OCI-LY7 (cell line): Measurements from ENCODE around the gene KCNJ9. TPM values are rescaled to one million over a fixed set of nuclear protein-coding genes. Genes with fewer than 3 reads are reported as not detected.
"Not testable (repeated sequence)": the region's sequence is repeated elsewhere in the genome, so short reads cannot be mapped to it uniquely, and the experiment has no call there.

Experiments
- BruUV-seq: library from RNA; stranded (reverse); fragments of 400-500 nt; replicated peaks from 2 replicates; lab custom pipeline; 2021; lab: Mats Ljungman, UMichigan
- CTCF ChIA-PET: fragments of 300-600 bp; sonication (Branson Sonifier 250); formaldehyde crosslinking; loops from one replicate; lab custom pipeline; 2022; ENCODE audit warnings: antibody characterized with exemption; ENCODE audit not compliant: unreplicated experiment; lab: Charles Lee
- POLR2A ChIA-PET: fragments of 300-600 bp; sonication (Branson Sonifier 250); formaldehyde crosslinking; loops from one replicate; lab custom pipeline; 2022; ENCODE audit warnings: antibody characterized with exemption; lab: Charles Lee
- DNase-seq: peaks from one replicate; pipeline ENCODE4 v3.0.0-alpha.2; 2015; ENCODE audit warnings: low spot score
- H2AFZ ChIP-seq: fragments of 200-600 bp; sonication (generic), shearing (Covaris generic); 2 replicates; pipeline ENCODE4 v1.6.1; 2014; ENCODE audit warnings: mild to moderate bottlenecking, antibody characterized with exemption, low read length, moderate library complexity
- H3K27ac ChIP-seq: fragments of 200-600 bp; sonication (generic); 2 replicates; pipeline ENCODE4 v1.5.1; 2014; ENCODE audit warnings: mixed run types, low read depth, mild to moderate bottlenecking, moderate library complexity, low read length, inconsistent platforms; ENCODE audit not compliant: poor library complexity, severe bottlenecking
- H3K36me3 ChIP-seq: fragments of 200-600 bp; sonication (generic); 2 replicates; pipeline ENCODE4 v1.6.1; 2014; ENCODE audit warnings: mild to moderate bottlenecking, antibody characterized with exemption, low read length, moderate library complexity, mixed read lengths; ENCODE audit not compliant: insufficient read depth
- H3K4me1 ChIP-seq: fragments of 200-600 bp; sonication (generic); 2 replicates; pipeline ENCODE4 v1.5.1; 2014; ENCODE audit warnings: mild to moderate bottlenecking, low read length; ENCODE audit not compliant: insufficient read depth, poor library complexity, severe bottlenecking
- H3K4me2 ChIP-seq: fragments of 200-600 bp; sonication (generic); 2 replicates; pipeline ENCODE4 v1.6.1; 2014; ENCODE audit warnings: mild to moderate bottlenecking, low read length
- H3K4me3 ChIP-seq: fragments of 200-600 bp; sonication (generic); 2 replicates; pipeline ENCODE4 v1.5.1; 2014; ENCODE audit warnings: mild to moderate bottlenecking, low read depth, low read length; ENCODE audit not compliant: poor library complexity, severe bottlenecking
- H3K79me2 ChIP-seq: fragments of 200-600 bp; sonication (generic); 2 replicates; pipeline ENCODE4 v1.6.1; 2016; ENCODE audit warnings: low read depth, mild to moderate bottlenecking, low read length, moderate library complexity, mixed read lengths; ENCODE audit not compliant: insufficient read depth
- H3K9me2 ChIP-seq: fragments of 200-600 bp; sonication (generic); 2 replicates; pipeline ENCODE4 v1.6.1; 2016; ENCODE audit warnings: mild to moderate bottlenecking, low read length, mixed read lengths; ENCODE audit not compliant: insufficient read depth
- H3K9me3 ChIP-seq: fragments of 200-600 bp; sonication (generic); 2 replicates; pipeline ENCODE4 v1.6.1; 2014; ENCODE audit warnings: mild to moderate bottlenecking, mixed run types, low read length, mixed read lengths
- H4K20me1 ChIP-seq: fragments of 200-600 bp; sonication (generic); 2 replicates; pipeline ENCODE4 v1.6.1; 2014; ENCODE audit warnings: mild to moderate bottlenecking, antibody characterized with exemption, low read length, moderate library complexity, mixed read lengths; ENCODE audit not compliant: insufficient read depth
- CTCF ChIP-seq: fragments of 200-600 bp; sonication (generic); conservative IDR thresholded peaks from 2 replicates; pipeline ENCODE4 v1.5.1; 2014; ENCODE audit warnings: mild to moderate bottlenecking, antibody characterized with exemption, low read length, moderate library complexity, mixed read lengths
- EZH2phosphoT487 ChIP-seq: fragments of 200-600 bp; sonication (generic); IDR thresholded peaks from 2 replicates; pipeline ENCODE4 v1.6.1; 2018; ENCODE audit warnings: low read depth, borderline replicate concordance, mild to moderate bottlenecking, mixed run types, antibody characterized with exemption, low read length, moderate library complexity, mixed read lengths
- intact Hi-C: fragments of 100-400 bp; cut with micrococcal nuclease; formaldehyde crosslinking; loops from one replicate; pipeline ENCODE4 v1.10.0; 2022; ENCODE audit not compliant: unreplicated experiment
- total RNA-seq, 2 experiments: library from RNA; depleted of rRNA in 1 of 2; stranded (reverse); fragments of >200 nt in 1 of 2; shearing (Covaris generic) in 1 of 2; gene quantifications; 2 replicates each; pipeline ENCODE4 v1.2.3, GENCODE V29; 2014 to 2022

KCNJ9 gene
- total RNA-seq, 2 experiments from 2014 or later: not detected

GRCh38 chr1:160123726-160124125 is 42.4 kb downstream of the KCNJ9 start:
- no peaks in the 10 kb centered on the region for H3K36me3 ChIP-seq
- no peak overlapping the region for H3K4me3 ChIP-seq
- H4K20me1 ChIP-seq: no peaks in the 10 kb centered on the region
- no peak overlapping the region for H2AFZ ChIP-seq
- ChIA-PET CTCF (no interaction called here), POLR2A (no interaction called here)
- no peak overlapping the region for H3K27ac ChIP-seq
- no peaks in the 10 kb centered on the region for H3K9me2 ChIP-seq
- intact Hi-C loops: no loop called here
- H3K4me2 ChIP-seq: no peak overlapping the region
- no peaks in the 10 kb centered on the region for H3K79me2 ChIP-seq
- BruUV-seq: no TSS peak
- TF ChIP-seq CTCF (no peak), EZH2phosphoT487 (no peak)
- no peaks in the 10 kb centered on the region for H3K9me3 ChIP-seq
- peaks cover 4% of the 10 kb centered on the region for H3K4me1 ChIP-seq
- no peak for DNase-seq

GRCh38 chr1:160124705-160125478 is 43.6 kb downstream of the KCNJ9 start:
- Histone ChIP-seq H3K9me2 (no peaks in the 10 kb centered on the region), H3K4me1 (no peaks in the 10 kb centered on the region), H3K36me3 (no peaks in the 10 kb centered on the region), H3K4me3 (no peak overlapping the region), H3K79me2 (no peaks in the 10 kb centered on the region), H3K9me3 (no peaks in the 10 kb centered on the region), H4K20me1 (no peaks in the 10 kb centered on the region), H3K27ac (no peak overlapping the region), H2AFZ (no peak overlapping the region), H3K4me2 (no peak overlapping the region)
- no TSS peak for BruUV-seq
- no peak for DNase-seq
- intact Hi-C loops: no loop called here
- TF ChIP-seq EZH2phosphoT487 (no peak), CTCF (no peak)
- CTCF ChIA-PET: no interaction called here
- POLR2A ChIA-PET: no interaction called here

DNA sequence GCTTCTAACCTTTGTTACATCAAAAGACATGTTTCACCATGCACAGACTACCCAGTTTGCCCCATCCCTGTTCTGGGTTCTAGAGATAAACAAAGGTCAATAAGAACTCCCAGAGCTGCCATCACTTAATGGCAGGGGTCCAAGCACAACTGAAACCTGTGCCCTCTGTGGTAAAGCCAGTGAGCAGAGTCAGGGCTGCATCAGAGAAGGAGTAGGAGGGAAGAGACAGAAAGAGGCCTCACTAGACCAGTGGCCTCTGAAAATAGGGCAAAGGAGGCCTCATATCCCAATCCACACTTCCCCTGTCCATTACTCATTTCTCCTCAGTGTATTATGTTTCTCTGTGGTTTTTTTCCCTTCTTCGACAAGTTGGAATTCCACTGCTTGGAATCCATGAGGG is 44.4 kb downstream of the KCNJ9 start:
- Histone ChIP-seq H3K79me2 (no peaks in the 10 kb centered on the region), H2AFZ (no peak overlapping the region), H4K20me1 (no peaks in the 10 kb centered on the region), H3K27ac (no peak overlapping the region), H3K9me2 (no peaks in the 10 kb centered on the region), H3K4me2 (no peak overlapping the region), H3K4me3 (no peak overlapping the region), H3K4me1 (no peaks in the 10 kb centered on the region), H3K36me3 (no peaks in the 10 kb centered on the region), H3K9me3 (no peaks in the 10 kb centered on the region)
- TF ChIP-seq EZH2phosphoT487 (no peak), CTCF (no peak)
- ChIA-PET CTCF (no interaction called here), POLR2A (no interaction called here)
- no peak for DNase-seq
- intact Hi-C loops: loop anchor here (1.0 kb wide), 1 partner anchor 24 kb away; no protein-coding TSS in a partner anchor
- no TSS peak for BruUV-seq

DNA sequence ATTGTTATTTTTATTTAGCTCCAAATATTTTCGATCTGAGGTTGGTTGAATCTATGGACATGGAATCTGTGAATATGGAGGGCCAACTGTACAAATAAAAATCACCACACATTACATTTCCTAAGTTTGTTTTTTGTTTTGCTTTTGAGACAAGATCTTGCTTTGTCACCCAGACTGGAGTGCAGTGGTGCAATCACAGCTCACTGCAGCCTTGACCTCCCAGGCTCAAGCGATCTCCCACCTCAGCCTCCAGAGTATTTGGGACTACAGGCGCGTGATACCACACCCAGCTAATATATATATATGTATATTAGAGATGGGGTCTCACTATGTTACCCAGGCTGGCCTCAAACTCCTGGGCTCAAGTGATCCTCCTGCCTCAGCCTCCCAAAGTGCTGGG is 45.0 kb downstream of the KCNJ9 start:
- POLR2A ChIA-PET, DNase-seq, H3K79me2 ChIP-seq, H3K4me3 ChIP-seq, H2AFZ ChIP-seq, H3K36me3 ChIP-seq, CTCF ChIA-PET, BruUV-seq, H3K9me3 ChIP-seq, H4K20me1 ChIP-seq, H3K4me2 ChIP-seq, H3K9me2 ChIP-seq, H3K27ac ChIP-seq, H3K4me1 ChIP-seq: not testable (repeated sequence)
- intact Hi-C loops: loop anchor here (1.0 kb wide), 1 partner anchor 23 kb away; no protein-coding TSS in a partner anchor
